Measurements from ENCODE around the gene KIF1A.

Gene KIF1A

GRCh38 chr2:240735476-240735875 is 84.5 kb downstream of the KIF1A start:
- no peak for DNase-seq (ENCODE audit: low spot score)

GRCh38 chr2:240734756-240735155 is 85.3 kb downstream of the KIF1A start:
- no peak for DNase-seq (ENCODE audit: low spot score)

GRCh38 chr2:240733803-240734495 is 86.1 kb downstream of the KIF1A start:
- no peak for DNase-seq (ENCODE audit: low spot score)

- DNase-seq (ENCODE audit: low spot score), result no peak
These were observed 87.0 kb downstream of the KIF1A start for GRCh38 chr2:240732911-240733622.

- DNase-seq (ENCODE audit: low spot score), result no peak
These were observed 87.8 kb downstream of the KIF1A start for GRCh38 chr2:240732184-240732583.

GRCh38 chr2:240731178-240731545 is 88.9 kb downstream of the KIF1A start:
- peak; percentile 29 for DNase-seq (ENCODE audit: low spot score)

GRCh38 chr2:240730501-240731177 is 89.4 kb downstream of the KIF1A start:
- no peak for DNase-seq (ENCODE audit: low spot score)

GRCh38 chr2:240728827-240729226 is 91.2 kb downstream of the KIF1A start:
- DNase-seq (ENCODE audit: low spot score), result no peak

- no peak for DNase-seq (ENCODE audit: low spot score)
These were observed 91.7 kb downstream of the KIF1A start for GRCh38 chr2:240728361-240728760.

GRCh38 chr2:240727913-240728312 is 92.1 kb downstream of the KIF1A start:
- no peak for DNase-seq (ENCODE audit: low spot score)

- DNase-seq (ENCODE audit: low spot score), result no peak
These were observed 92.6 kb downstream of the KIF1A start for GRCh38 chr2:240727439-240727838.

GRCh38 chr2:240726876-240727275 is 93.1 kb downstream of the KIF1A start:
- no peak for DNase-seq (ENCODE audit: low spot score)

- DNase-seq (ENCODE audit: low spot score), result no peak
These were observed 94.3 kb downstream of the KIF1A start for GRCh38 chr2:240725671-240726070.

- no peak for DNase-seq (ENCODE audit: low spot score)
These were observed 94.8 kb downstream of the KIF1A start for GRCh38 chr2:240725266-240725665.

GRCh38 chr2:240724431-240724830 is 95.6 kb downstream of the KIF1A start:
- DNase-seq (ENCODE audit: low spot score), result no peak

GRCh38 chr2:240723851-240724250 is 96.2 kb downstream of the KIF1A start:
- no peak for DNase-seq (ENCODE audit: low spot score)

- DNase-seq (ENCODE audit: low spot score), result no peak
These were observed 97.0 kb downstream of the KIF1A start for GRCh38 chr2:240722796-240723735.

- DNase-seq (ENCODE audit: low spot score), result no peak
These were observed 97.6 kb downstream of the KIF1A start for GRCh38 chr2:240722376-240722775.

GRCh38 chr2:240721596-240722180 is 98.3 kb downstream of the KIF1A start:
- DNase-seq (ENCODE audit: low spot score), result no peak

GRCh38 chr2:240720686-240721595 is 99.1 kb downstream of the KIF1A start:
- DNase-seq (ENCODE audit: low spot score), result no peak
